ENCODE data around the gene SEBOX. TPM values are rescaled to one million over a fixed set of nuclear protein-coding genes. Genes with fewer than 3 reads are reported as not detected.

The SEBOX gene, protein sequence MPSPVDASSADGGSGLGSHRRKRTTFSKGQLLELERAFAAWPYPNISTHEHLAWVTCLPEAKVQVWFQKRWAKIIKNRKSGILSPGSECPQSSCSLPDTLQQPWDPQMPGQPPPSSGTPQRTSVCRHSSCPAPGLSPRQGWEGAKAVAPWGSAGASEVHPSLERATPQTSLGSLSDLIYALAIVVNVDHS
- not detected for total RNA-seq

DNA sequence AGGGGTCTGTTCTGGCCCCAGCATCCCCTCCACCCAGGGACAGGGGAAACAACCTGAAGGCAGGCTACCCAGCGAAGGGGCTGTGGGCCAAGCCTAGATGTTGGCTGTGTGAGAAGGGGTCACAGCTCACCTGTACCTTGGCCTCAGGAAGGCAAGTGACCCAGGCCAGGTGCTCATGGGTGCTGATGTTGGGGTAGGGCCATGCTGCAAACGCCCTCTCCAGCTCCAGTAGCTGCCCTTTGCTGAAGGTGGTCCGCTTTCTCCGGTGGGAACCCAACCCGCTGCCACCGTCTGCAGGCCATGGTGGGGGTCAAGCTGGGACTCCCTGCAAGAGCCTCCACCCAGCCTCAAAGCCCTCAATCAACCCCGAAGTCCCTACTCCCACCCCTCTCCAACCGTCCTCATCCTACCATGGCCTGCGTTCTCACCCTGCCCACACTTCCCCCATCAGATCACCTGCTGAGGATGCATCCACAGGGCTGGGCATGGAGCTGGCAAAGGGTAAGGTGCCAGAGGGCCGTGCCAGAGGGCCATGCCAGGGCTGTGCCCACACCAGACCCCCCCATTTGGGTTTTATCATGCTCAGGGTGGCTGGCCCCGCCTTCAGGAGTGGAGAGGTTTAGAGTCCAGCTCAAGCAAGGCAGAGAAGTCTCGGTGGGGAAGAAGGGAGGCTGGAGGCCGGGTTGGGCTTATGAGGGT lies at the start of gene SEBOX:
Gene SEBOX (minus strand): TSS at position 535 of the 699 bp plus-strand sequence. CDS start 48 bp downstream, at position 487.
- no peak within 1 kb of the TSS for H3K4me3 Mint-ChIP-seq
- H3K27me3 Mint-ChIP-seq = no peaks in the 10 kb centered on the region
- ATAC-seq = no peak
- DNase-seq = no peak
- H3K9me3 Mint-ChIP-seq (ENCODE audit: low read depth) = no peaks in the 10 kb centered on the region
- peaks cover 11% of the 10 kb centered on the region for H3K36me3 Mint-ChIP-seq
- CTCF ChIA-PET = interaction anchor here (1.5 to 1.6 kb wide), 2 partner anchors 14 to 51 kb away, joined by 3 read pairs; no protein-coding TSS in a partner anchor
- H3K4me1 Mint-ChIP-seq = no peaks in the 10 kb centered on the region
- no peak within 1 kb of the TSS for H3K27ac Mint-ChIP-seq

DNA sequence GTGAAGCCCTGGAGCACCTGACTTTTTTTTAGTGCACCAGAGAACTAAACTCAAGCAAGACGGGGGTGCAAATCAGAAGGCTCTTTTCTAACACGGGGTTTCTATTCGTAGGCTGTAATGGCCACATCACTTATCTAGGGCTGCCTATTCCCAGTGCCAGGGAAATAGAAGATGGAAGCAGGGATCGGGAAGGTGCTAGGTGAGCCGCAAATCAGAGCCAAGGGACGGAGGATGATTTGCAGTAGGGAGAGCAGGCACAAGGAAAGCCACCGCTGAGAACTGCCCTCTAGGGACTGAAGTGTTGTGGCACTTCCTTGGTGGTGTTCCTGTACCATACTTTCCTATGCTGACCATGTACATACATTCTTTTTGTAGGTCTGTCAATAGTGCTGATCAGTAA lies 48.8 kb upstream of the SEBOX start:
- Mint-ChIP-seq H3K4me1 (peaks cover 9% of the 10 kb centered on the region), H3K36me3 (no peaks in the 10 kb centered on the region), H3K4me3 (no peak overlapping the region), H3K9me3 (ENCODE audit: low read depth) (no peaks in the 10 kb centered on the region), H3K27me3 (peaks cover 18% of the 10 kb centered on the region), H3K27ac (no peak overlapping the region)
- ATAC-seq = no peak
- DNase-seq = no peak
- CTCF ChIA-PET = interaction anchor here (0.7 to 1.2 kb wide), 2 partner anchors 29 to 30 kb away, joined by 3 read pairs; no protein-coding TSS in a partner anchor

DNA sequence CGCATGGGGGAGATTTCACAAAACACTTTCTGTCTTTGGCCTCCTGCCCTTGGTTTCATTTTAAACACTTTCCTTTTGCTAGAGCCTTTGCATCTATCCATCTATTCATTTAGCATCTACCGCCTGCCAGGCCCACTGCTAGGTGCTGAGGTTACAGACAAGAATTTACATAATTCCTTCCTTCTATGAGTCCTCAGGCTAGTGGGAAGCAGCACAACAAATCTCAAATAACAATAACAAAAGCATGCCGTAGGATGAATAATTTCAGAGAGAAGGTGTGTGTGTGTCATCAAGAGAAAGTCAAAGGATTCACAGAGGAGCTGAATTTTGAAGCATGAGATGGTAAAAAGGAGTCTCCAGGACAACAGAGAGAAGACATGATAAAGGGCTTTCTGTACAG lies 47.1 kb upstream of the SEBOX start:
- no peak for ATAC-seq
- H3K4me3 Mint-ChIP-seq = no peak overlapping the region
- CTCF ChIA-PET = no interaction called here
- H3K9me3 Mint-ChIP-seq (ENCODE audit: low read depth) = no peaks in the 10 kb centered on the region
- no peak overlapping the region for H3K27ac Mint-ChIP-seq
- H3K4me1 Mint-ChIP-seq = peaks cover 8% of the 10 kb centered on the region
- no peak for DNase-seq
- H3K27me3 Mint-ChIP-seq = peaks cover 23% of the 10 kb centered on the region
- H3K36me3 Mint-ChIP-seq = no peaks in the 10 kb centered on the region

DNA sequence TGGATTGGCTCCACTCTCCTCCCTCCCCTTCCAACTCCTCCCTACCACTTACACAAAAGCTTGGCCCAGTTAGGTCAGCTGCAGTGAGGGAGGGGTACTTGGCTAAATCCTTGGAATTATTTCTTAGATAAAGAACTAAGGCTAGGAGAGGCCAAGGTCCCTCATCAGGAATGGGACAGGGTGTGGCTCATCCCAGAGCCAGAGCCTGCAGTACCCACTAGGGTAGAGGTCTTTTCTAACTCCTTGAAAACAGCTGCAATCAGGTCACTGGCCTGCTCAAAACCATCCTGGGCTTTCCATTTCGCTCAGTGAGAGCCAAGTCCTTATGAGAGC lies 42.9 kb upstream of the SEBOX start:
- peaks cover 16% of the 10 kb centered on the region for H3K27me3 Mint-ChIP-seq
- H3K4me3 Mint-ChIP-seq = no peak overlapping the region
- peaks cover 9% of the 10 kb centered on the region for H3K4me1 Mint-ChIP-seq
- no peak overlapping the region for H3K27ac Mint-ChIP-seq
- CTCF ChIA-PET = interaction anchor here (2.3 kb wide), 1 partner anchor 8 kb away, joined by 15 read pairs; no protein-coding TSS in a partner anchor
- no peaks in the 10 kb centered on the region for H3K9me3 Mint-ChIP-seq (ENCODE audit: low read depth)
- no peaks in the 10 kb centered on the region for H3K36me3 Mint-ChIP-seq
- DNase-seq = no peak
- no peak for ATAC-seq

DNA sequence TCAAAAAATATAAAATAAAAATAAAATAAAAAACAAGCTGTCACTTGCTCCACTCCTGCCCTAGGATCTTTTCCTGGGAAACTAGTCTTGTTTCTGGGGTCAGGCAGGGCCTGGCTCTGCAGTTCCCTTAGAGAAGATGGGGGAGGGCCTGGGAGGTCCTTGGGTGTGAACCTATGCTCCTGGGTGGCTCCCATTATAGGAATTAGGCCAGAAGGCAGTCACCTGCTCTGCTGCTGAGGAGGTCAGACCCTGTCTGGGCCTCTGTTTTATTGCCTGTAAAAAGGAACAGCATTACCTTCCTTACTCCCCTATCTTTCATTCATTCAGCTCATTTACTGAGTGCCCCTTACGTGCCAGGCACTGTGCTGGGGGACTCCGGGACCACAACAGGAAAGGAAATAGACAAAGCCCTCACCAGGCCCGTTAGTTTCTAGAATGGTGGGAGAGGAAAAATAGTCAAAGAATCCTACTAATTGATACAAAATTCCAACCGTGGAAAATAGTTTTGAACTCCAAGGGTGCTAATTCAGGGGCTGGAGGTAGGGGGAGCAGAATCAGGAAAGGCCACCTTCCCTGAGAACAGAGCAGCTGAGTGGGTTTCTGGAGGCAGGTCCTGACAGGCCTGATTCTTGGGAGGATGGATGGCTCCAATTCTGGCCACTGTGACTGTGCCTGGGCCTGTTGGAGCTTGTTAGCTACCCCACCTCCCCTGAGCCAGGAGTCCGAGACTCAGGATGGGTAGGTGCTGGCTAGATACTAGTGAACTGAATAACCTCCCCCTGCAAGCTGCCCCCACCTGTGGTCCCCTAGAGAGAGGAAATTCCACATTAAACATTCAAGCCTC lies 42.4 kb upstream of the SEBOX start:
- no peaks in the 10 kb centered on the region for H3K36me3 Mint-ChIP-seq
- peaks cover 16% of the 10 kb centered on the region for H3K27me3 Mint-ChIP-seq
- peaks cover 10% of the 10 kb centered on the region for H3K4me1 Mint-ChIP-seq
- ATAC-seq = no peak
- CTCF ChIA-PET = interaction anchor here (2.3 kb wide), 1 partner anchor 9 kb away, joined by 15 read pairs; no protein-coding TSS in a partner anchor
- H3K9me3 Mint-ChIP-seq (ENCODE audit: low read depth) = no peaks in the 10 kb centered on the region
- no peak overlapping the region for H3K4me3 Mint-ChIP-seq
- H3K27ac Mint-ChIP-seq = no peak overlapping the region
- DNase-seq = no peak

DNA sequence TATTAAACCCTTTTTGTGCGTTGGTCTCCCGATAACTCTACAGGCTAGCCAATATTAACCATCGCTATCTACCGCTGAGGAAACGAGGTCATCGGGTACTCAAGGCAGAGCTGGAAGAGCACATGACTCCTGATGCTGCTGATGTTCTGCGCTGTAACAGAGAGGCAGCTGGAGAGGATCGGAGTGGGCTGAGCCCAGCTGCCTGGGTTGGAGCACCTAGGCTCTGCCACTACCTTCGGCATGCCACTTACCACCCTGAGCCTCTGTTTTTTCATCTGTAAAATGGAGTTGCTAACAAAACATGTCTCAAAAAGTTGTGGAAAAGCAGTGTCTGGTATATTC lies 41.4 kb upstream of the SEBOX start:
- H3K27me3 Mint-ChIP-seq = peaks cover 12% of the 10 kb centered on the region
- H3K4me1 Mint-ChIP-seq = peaks cover 15% of the 10 kb centered on the region
- peak overlapping the region; percentile 68 for H3K4me3 Mint-ChIP-seq
- DNase-seq = no peak
- H3K36me3 Mint-ChIP-seq = no peaks in the 10 kb centered on the region
- no peak overlapping the region for H3K27ac Mint-ChIP-seq
- CTCF ChIA-PET = interaction anchor here (1.0 to 2.7 kb wide), 2 partner anchors 10 to 22 kb away, joined by 3 to 21 read pairs; no protein-coding TSS in a partner anchor
- no peak for ATAC-seq
- H3K9me3 Mint-ChIP-seq (ENCODE audit: low read depth) = no peaks in the 10 kb centered on the region

DNA sequence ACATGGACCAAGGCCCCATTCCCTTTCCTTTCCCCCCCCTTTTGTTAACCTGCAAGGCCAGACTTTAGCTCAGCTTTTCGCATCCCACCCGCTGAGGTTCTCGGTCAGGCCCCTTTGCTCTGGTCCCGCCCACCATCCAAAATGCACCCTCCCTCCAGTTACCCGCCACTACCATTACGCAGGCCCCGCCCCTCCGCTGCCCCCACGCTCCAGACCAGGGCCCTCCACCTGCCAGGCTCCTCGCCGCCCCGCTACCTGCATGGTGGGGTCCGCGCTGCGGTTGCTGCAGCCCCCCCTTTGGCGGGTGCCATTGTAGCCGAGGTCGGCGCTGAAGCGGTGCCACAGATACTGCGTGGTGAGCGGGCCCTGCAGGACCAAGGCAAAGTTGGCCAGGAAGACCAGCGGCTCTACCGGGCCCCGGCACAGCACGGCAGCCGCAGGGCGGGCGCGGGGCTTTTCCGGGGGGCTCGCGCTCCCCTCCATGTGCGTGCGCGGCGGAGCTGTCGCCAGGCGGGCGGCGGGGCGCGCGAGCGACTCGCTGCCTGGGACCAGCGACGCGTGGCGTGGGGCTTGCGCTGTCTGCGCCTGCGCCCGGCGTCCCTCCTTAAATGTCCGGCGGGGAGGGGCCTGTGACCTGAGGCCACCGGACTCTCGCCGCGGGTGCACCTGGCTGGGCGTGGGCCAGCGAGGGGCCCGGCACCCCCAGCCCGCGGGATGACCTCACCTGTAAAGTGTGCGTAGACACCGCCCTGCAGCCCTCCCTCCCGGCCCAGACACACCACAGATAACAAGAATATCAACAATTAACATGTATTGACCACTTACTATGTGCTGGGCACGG lies 40.9 kb upstream of the SEBOX start, which contains the start of gene SLC46A1:
Gene SLC46A1 (minus strand): TSS at position 581 of the 841 bp plus-strand sequence. CDS start 98 bp downstream, at position 483.
- Mint-ChIP-seq H3K27ac (peak within 1 kb of the TSS; percentile 35), H3K36me3 (no peaks in the 10 kb centered on the region), H3K4me3 (peak within 1 kb of the TSS; percentile 68), H3K4me1 (peaks cover 18% of the 10 kb centered on the region), H3K9me3 (ENCODE audit: low read depth) (no peaks in the 10 kb centered on the region), H3K27me3 (peaks cover 12% of the 10 kb centered on the region)
- CTCF ChIA-PET = interaction anchor here (1.0 to 2.7 kb wide), 2 partner anchors 11 to 21 kb away, joined by 3 to 21 read pairs; no protein-coding TSS in a partner anchor
- ATAC-seq (peak; percentile 88), DNase-seq (peak; percentile 71)

DNA sequence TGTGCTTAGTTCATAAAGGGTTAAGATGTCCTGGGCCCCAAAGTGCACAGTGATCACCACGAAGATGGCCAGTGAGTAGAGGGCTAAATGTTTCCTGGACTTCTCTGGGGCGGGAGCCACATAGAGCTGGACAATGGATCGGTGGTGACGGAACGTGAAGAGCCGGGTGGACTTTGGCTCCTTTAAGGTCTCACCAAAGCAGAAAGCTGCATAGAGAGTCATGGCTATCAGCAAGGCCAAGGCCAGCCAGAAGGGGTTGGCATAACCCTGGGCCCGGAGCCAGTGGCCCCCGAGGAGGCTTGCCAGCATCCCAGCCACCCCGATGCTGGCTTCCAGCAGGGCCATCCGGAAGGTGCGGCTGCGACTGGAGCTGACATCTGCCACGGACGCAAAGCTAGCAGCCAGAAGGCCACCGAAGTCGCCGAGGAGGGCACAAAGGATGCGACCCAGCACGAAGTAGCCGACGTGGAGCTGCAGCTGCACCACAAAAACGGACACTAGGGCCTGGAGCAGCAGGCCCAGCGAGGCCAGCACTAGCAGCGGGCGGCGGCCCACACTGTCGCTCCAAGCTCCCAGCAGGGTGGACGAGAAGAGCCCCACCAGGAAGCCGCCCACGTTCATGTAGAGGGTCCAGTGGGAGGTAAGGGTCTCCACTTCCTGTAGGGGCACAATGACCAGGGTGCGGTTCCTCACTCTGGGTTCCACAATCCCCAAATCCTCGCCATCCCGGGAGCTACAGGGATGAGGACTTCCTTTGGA lies 40.0 kb upstream of the SEBOX start:
- Mint-ChIP-seq H3K27me3 (peaks cover 10% of the 10 kb centered on the region), H3K9me3 (ENCODE audit: low read depth) (no peaks in the 10 kb centered on the region), H3K36me3 (no peaks in the 10 kb centered on the region), H3K4me3 (peak overlapping the region; percentile 68), H3K27ac (no peak overlapping the region), H3K4me1 (peaks cover 18% of the 10 kb centered on the region)
- CTCF ChIA-PET = interaction anchor here (2.7 kb wide), 1 partner anchor 12 kb away, joined by 21 read pairs; no protein-coding TSS in a partner anchor
- DNase-seq = no peak
- no peak for ATAC-seq

DNA sequence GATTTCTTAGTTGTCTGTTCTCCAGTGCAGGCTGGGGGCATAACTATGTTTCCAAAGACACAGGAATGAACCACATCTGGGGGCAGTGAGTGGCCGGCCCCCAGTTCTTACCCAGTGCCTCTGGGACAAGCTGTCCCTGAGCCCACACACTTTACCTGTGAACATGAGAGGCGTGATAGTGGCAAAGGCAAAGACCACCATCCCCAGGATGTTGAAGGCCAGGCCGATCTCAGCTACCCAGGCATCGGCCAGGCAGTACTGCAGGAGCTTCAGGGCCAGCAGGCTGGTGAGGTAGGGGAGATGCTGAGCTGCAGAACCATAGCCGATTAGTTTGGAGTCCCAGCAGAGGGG lies 39.4 kb upstream of the SEBOX start:
- no peaks in the 10 kb centered on the region for H3K9me3 Mint-ChIP-seq (ENCODE audit: low read depth)
- no peak for DNase-seq
- H3K27ac Mint-ChIP-seq = no peak overlapping the region
- CTCF ChIA-PET = interaction anchor here (2.7 kb wide), 1 partner anchor 12 kb away, joined by 21 read pairs; no protein-coding TSS in a partner anchor
- no peak for ATAC-seq
- peaks cover 8% of the 10 kb centered on the region for H3K27me3 Mint-ChIP-seq
- peaks cover 18% of the 10 kb centered on the region for H3K4me1 Mint-ChIP-seq
- no peak overlapping the region for H3K4me3 Mint-ChIP-seq
- no peaks in the 10 kb centered on the region for H3K36me3 Mint-ChIP-seq

DNA sequence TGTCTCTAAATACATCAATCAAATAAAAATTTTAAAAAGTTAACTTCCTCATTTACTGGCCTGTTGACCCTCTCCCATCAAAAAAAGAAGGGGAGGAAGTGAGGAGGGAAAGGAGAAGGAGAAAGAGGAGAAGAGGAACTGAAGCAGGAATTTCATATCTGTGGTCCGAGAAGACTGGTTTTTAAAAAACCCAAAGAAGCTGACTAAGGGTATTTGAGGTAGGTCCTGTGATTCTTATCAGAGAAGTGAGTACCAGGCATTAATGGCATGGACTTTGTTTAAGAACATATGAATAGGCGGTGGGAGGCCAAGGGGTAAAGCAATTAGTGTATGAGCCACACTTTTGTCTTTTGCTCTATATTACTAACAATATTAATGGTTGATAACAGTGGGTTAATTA lies 39.0 kb upstream of the SEBOX start:
- DNase-seq (no peak), ATAC-seq (no peak)
- Mint-ChIP-seq H3K4me1 (peaks cover 18% of the 10 kb centered on the region), H3K36me3 (no peaks in the 10 kb centered on the region), H3K9me3 (ENCODE audit: low read depth) (no peaks in the 10 kb centered on the region), H3K4me3 (no peak overlapping the region), H3K27ac (no peak overlapping the region), H3K27me3 (peaks cover 7% of the 10 kb centered on the region)
- CTCF ChIA-PET = interaction anchor here (2.7 kb wide), 1 partner anchor 13 kb away, joined by 21 read pairs; no protein-coding TSS in a partner anchor

DNA sequence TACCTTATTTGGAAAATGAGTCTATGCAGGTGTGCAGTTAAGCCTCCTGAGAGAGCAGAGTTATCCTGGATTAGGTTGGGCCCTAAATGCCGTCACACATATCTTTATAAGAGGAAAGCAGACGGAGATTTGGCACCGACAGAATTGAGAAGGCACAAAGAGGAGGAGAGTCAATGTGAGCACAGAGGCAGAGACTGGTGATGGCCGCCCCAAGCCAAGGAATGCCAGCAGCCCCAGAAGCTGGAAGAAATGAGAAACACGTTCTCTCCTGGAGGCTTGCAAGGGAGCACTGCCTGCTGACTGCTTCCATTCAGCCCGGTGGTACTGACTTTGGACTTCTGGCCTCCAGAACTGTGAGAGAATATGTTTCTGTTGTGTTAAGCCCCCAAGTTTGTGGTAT lies 37.8 kb upstream of the SEBOX start:
- CTCF ChIA-PET = interaction anchor here (1.2 kb wide), 1 partner anchor 14 kb away, joined by 3 read pairs; no protein-coding TSS in a partner anchor

DNA sequence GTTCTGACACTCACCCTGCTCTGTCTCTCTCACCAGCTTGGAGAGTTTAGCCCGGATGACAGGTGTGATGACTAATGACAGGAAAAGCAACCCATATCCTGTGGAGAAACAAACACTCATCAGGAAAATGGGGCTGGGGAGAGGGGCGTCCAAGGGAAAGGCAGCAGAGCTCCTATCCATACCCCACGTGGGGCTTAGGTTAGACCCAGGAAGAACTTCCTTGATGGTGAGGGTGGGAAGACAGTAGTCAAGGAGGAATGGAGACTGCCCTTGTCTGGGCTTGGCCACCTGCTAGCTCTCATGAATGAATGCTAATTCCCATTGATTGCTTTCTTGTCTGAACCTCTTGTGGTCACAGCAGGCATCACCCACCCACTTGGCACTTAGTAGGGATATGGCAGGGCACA lies 37.2 kb upstream of the SEBOX start:
- no peaks in the 10 kb centered on the region for H3K9me3 Mint-ChIP-seq (ENCODE audit: low read depth)
- no peaks in the 10 kb centered on the region for H3K36me3 Mint-ChIP-seq
- CTCF ChIA-PET = interaction anchor here (4.7 kb wide), 1 partner anchor 14 kb away, joined by 18 read pairs; no protein-coding TSS in a partner anchor
- DNase-seq (no peak), ATAC-seq (no peak)
- H3K4me3 Mint-ChIP-seq = no peak overlapping the region
- no peaks in the 10 kb centered on the region for H3K27me3 Mint-ChIP-seq
- H3K4me1 Mint-ChIP-seq = peaks cover 19% of the 10 kb centered on the region
- no peak overlapping the region for H3K27ac Mint-ChIP-seq

More for the DNA sequence above, 37.8 kb upstream of the SEBOX start:
- no peaks in the 10 kb centered on the region for H3K36me3 Mint-ChIP-seq
- no peak for ATAC-seq
- no peaks in the 10 kb centered on the region for H3K9me3 Mint-ChIP-seq (ENCODE audit: low read depth)
- H3K4me1 Mint-ChIP-seq = peaks cover 18% of the 10 kb centered on the region
- no peaks in the 10 kb centered on the region for H3K27me3 Mint-ChIP-seq
- H3K27ac Mint-ChIP-seq = no peak overlapping the region
- no peak for DNase-seq
- H3K4me3 Mint-ChIP-seq = no peak overlapping the region

Measured in activated CD8-positive, alpha-beta memory T cell treated with anti-CD3 and anti-CD28 coated beads, Interleukin-2, amount 10 ng/mL, durations not matched to agents 7 days and 5 days (primary cell).